Activated CD8-positive, alpha-beta memory T cell treated with anti-CD3 and anti-CD28 coated beads, Interleukin-2, amount 10 ng/mL, durations not matched to agents 7 days and 5 days (primary cell): Measurements from ENCODE around the gene CEP126. TPM values are rescaled to one million over a fixed set of nuclear protein-coding genes. Genes with fewer than 3 reads are reported as not detected.

Source experiments
- total RNA-seq, 2 experiments: library from RNA; stranded (reverse); gene quantifications; one replicate each; pipeline ENCODE4 v1.2.3, GENCODE V29; 2021

Gene CEP126
- total RNA-seq, 2 experiments from 2014 or later, result 0.63 to 1.8 TPM

Other genes with a start within 250 kb of the CEP126 start
- gene ANGPTL5, start 1.5 kb downstream of the CEP126 start, total RNA-seq, result not detected
- gene CFAP300, start 132.4 kb downstream of the CEP126 start, total RNA-seq, result not detected
- gene YAP1, start 195.4 kb downstream of the CEP126 start, total RNA-seq, result under 1 TPM in 1 of 2 experiments, not detected in 1; 0.09 TPM